Measurements from ENCODE around the gene NUTM2A.
"Not testable (repeated sequence)": the region's sequence is repeated elsewhere in the genome, so short reads cannot be mapped to it uniquely, and the experiment has no call there.

NUTM2A gene

GRCh38 chr10:87225148-87225547 is at the start of gene NUTM2A:
NUTM2A (plus strand) TSS chr10:87225448; CDS start chr10:87225831, 383 bp downstream.
- DNase-seq: not testable (repeated sequence)

- not testable (repeated sequence) for DNase-seq
These were observed 47.7 kb upstream of the NUTM2A start for GRCh38 chr10:87177587-87177986.

GRCh38 chr10:87184421-87184820 is 40.8 kb upstream of the NUTM2A start:
- DNase-seq: not testable (repeated sequence)

GRCh38 chr10:87186016-87186415 is 39.2 kb upstream of the NUTM2A start:
- DNase-seq: not testable (repeated sequence)

- not testable (repeated sequence) for DNase-seq
These were observed 37.7 kb upstream of the NUTM2A start for GRCh38 chr10:87187573-87187972.

- DNase-seq: not testable (repeated sequence)
These were observed 33.4 kb upstream of the NUTM2A start for GRCh38 chr10:87191841-87192240.

- peak; percentile 82 for DNase-seq
These were observed 24.3 kb upstream of the NUTM2A start for GRCh38 chr10:87200924-87201323.

GRCh38 chr10:87204801-87205200 is 20.4 kb upstream of the NUTM2A start:
- DNase-seq: not testable (repeated sequence)

GRCh38 chr10:87206922-87207321 is 18.3 kb upstream of the NUTM2A start:
- DNase-seq: not testable (repeated sequence)

- not testable (repeated sequence) for DNase-seq
These were observed 14.9 kb upstream of the NUTM2A start for GRCh38 chr10:87210309-87210708.

GRCh38 chr10:87211848-87212247 is 13.4 kb upstream of the NUTM2A start:
- DNase-seq: peak; percentile 3

GRCh38 chr10:87213150-87213765 is 12.0 kb upstream of the NUTM2A start:
- not testable (repeated sequence) for DNase-seq

- DNase-seq: not testable (repeated sequence)
These were observed 11.4 kb upstream of the NUTM2A start for GRCh38 chr10:87213806-87214205.

- not testable (repeated sequence) for DNase-seq
These were observed 9.1 kb upstream of the NUTM2A start for GRCh38 chr10:87216120-87216519.

- not testable (repeated sequence) for DNase-seq
These were observed 5.9 kb upstream of the NUTM2A start for GRCh38 chr10:87219370-87219769.

- DNase-seq: not testable (repeated sequence)
These were observed 2.5 kb upstream of the NUTM2A start for GRCh38 chr10:87222789-87223188.

- not testable (repeated sequence) for DNase-seq
These were observed 3.0 kb downstream of the NUTM2A start for GRCh38 chr10:87228247-87228646.

- not testable (repeated sequence) for DNase-seq
These were observed 4.0 kb downstream of the NUTM2A start for GRCh38 chr10:87229211-87229610.

GRCh38 chr10:87234854-87235253 is 9.6 kb downstream of the NUTM2A start:
- not testable (repeated sequence) for DNase-seq

- not testable (repeated sequence) for DNase-seq
These were observed 12.0 kb downstream of the NUTM2A start for GRCh38 chr10:87237244-87237643.

- DNase-seq: not testable (repeated sequence)
These were observed 14.1 kb downstream of the NUTM2A start for GRCh38 chr10:87239346-87239808.

- DNase-seq: not testable (repeated sequence)
These were observed 16.9 kb downstream of the NUTM2A start for GRCh38 chr10:87242192-87242591.

GRCh38 chr10:87247335-87247734 is 22.1 kb downstream of the NUTM2A start:
- DNase-seq: peak; percentile 2

GRCh38 chr10:87248818-87249353 is 23.6 kb downstream of the NUTM2A start:
- peak; percentile 32 for DNase-seq
